ENCODE results near the gene TLR6. TPM values are rescaled to one million over a fixed set of nuclear protein-coding genes. Genes with fewer than 3 reads are reported as not detected.
A peak's percentile ranks its signal among the peaks of the same experiment; 100 is the strongest.

TLR6 gene
- total and polyA plus RNA-seq, 10 of the 15 experiments (the other 5 are each of a cell fraction or from before 2014, with no cell fraction given), result 1.1 to 49.4 (median 12.5) TPM

DNA sequence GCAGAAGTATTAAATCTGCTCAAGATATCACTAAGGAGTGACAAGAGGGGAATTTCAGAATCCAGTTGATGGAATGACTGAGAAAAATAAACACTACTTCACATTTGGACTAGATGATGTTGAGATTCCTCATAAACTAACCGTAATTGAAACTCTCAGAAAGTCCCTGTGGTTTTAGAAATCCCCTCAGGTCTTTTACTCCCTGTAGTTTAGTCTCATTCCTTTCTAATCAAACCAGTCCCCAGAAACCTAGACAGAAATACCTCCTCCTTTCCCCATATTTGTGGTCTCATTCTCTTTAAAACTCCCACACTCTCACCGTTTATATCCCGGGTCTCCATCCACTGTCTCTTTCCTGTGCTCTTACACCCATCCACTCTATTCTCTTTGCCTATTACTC lies 37.0 kb downstream of the TLR6 start (continued):
- TF ChIP-seq, protein P1, sequence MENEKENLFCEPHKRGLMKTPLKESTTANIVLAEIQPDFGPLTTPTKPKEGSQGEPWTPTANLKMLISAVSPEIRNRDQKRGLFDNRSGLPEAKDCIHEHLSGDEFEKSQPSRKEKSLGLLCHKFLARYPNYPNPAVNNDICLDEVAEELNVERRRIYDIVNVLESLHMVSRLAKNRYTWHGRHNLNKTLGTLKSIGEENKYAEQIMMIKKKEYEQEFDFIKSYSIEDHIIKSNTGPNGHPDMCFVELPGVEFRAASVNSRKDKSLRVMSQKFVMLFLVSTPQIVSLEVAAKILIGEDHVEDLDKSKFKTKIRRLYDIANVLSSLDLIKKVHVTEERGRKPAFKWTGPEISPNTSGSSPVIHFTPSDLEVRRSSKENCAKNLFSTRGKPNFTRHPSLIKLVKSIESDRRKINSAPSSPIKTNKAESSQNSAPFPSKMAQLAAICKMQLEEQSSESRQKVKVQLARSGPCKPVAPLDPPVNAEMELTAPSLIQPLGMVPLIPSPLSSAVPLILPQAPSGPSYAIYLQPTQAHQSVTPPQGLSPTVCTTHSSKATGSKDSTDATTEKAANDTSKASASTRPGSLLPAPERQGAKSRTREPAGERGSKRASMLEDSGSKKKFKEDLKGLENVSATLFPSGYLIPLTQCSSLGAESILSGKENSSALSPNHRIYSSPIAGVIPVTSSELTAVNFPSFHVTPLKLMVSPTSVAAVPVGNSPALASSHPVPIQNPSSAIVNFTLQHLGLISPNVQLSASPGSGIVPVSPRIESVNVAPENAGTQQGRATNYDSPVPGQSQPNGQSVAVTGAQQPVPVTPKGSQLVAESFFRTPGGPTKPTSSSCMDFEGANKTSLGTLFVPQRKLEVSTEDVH (IDR thresholded peaks at IDR 0.05; ENCODE audit: low read depth, partially characterized antibody), result no peak
- TF ChIP-seq HCFC1 (IDR thresholded peaks at IDR 0.05; ENCODE audit: low read length), result no peak
- no peak for TF ChIP-seq ZZZ3 (IDR thresholded peaks at IDR 0.05; ENCODE audit: control insufficient read depth, insufficient read length, low read depth)
- TF ChIP-seq, protein P2, sequence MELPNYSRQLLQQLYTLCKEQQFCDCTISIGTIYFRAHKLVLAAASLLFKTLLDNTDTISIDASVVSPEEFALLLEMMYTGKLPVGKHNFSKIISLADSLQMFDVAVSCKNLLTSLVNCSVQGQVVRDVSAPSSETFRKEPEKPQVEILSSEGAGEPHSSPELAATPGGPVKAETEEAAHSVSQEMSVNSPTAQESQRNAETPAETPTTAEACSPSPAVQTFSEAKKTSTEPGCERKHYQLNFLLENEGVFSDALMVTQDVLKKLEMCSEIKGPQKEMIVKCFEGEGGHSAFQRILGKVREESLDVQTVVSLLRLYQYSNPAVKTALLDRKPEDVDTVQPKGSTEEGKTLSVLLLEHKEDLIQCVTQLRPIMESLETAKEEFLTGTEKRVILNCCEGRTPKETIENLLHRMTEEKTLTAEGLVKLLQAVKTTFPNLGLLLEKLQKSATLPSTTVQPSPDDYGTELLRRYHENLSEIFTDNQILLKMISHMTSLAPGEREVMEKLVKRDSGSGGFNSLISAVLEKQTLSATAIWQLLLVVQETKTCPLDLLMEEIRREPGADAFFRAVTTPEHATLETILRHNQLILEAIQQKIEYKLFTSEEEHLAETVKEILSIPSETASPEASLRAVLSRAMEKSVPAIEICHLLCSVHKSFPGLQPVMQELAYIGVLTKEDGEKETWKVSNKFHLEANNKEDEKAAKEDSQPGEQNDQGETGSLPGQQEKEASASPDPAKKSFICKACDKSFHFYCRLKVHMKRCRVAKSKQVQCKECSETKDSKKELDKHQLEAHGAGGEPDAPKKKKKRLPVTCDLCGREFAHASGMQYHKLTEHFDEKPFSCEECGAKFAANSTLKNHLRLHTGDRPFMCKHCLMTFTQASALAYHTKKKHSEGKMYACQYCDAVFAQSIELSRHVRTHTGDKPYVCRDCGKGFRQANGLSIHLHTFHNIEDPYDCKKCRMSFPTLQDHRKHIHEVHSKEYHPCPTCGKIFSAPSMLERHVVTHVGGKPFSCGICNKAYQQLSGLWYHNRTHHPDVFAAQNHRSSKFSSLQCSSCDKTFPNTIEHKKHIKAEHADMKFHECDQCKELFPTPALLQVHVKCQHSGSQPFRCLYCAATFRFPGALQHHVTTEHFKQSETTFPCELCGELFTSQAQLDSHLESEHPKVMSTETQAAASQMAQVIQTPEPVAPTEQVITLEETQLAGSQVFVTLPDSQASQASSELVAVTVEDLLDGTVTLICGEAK (IDR thresholded peaks at IDR 0.05; ENCODE audit: borderline replicate concordance), result no peak
- TF ChIP-seq, protein P3, sequence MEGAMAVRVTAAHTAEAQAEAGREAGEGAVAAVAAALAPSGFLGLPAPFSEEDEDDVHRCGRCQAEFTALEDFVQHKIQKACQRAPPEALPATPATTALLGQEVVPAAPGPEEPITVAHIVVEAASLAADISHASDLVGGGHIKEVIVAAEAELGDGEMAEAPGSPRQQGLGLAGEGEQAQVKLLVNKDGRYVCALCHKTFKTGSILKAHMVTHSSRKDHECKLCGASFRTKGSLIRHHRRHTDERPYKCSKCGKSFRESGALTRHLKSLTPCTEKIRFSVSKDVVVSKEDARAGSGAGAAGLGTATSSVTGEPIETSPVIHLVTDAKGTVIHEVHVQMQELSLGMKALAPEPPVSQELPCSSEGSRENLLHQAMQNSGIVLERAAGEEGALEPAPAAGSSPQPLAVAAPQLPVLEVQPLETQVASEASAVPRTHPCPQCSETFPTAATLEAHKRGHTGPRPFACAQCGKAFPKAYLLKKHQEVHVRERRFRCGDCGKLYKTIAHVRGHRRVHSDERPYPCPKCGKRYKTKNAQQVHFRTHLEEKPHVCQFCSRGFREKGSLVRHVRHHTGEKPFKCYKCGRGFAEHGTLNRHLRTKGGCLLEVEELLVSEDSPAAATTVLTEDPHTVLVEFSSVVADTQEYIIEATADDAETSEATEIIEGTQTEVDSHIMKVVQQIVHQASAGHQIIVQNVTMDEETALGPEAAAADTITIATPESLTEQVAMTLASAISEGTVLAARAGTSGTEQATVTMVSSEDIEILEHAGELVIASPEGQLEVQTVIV (IDR thresholded peaks at IDR 0.05; ENCODE audit: borderline replicate concordance, partially characterized antibody), result no peak
- no peak; the same call in 1 of the 2 replicates for TF ChIP-seq SMC3 (IDR thresholded peaks at IDR 0.05; ENCODE audit: borderline replicate concordance, low read length)
- TF ChIP-seq POLR2A (IDR thresholded peaks at IDR 0.05; ENCODE audit: low read depth, low read length), result no peak
- no peak for TF ChIP-seq SRF (IDR thresholded peaks at IDR 0.05; ENCODE audit: low read depth in 2 of 2, low read length in 2 of 2)
- no peak for TF ChIP-seq PAX8 (IDR thresholded peaks at IDR 0.05)
- TF ChIP-seq, protein P4, sequence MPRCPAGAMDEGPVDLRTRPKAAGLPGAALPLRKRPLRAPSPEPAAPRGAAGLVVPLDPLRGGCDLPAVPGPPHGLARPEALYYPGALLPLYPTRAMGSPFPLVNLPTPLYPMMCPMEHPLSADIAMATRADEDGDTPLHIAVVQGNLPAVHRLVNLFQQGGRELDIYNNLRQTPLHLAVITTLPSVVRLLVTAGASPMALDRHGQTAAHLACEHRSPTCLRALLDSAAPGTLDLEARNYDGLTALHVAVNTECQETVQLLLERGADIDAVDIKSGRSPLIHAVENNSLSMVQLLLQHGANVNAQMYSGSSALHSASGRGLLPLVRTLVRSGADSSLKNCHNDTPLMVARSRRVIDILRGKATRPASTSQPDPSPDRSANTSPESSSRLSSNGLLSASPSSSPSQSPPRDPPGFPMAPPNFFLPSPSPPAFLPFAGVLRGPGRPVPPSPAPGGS (IDR thresholded peaks at IDR 0.05; ENCODE audit: borderline replicate concordance, insufficient read depth, low read depth, low read length, poor library complexity, severe bottlenecking), result peak; percentile 83
- no peak for TF ChIP-seq JUND (IDR thresholded peaks at IDR 0.05; ENCODE audit: low read depth, low read length)
- no peak for TF ChIP-seq DPF2 (IDR thresholded peaks at IDR 0.05)
- no peak for TF ChIP-seq FOXK2 (IDR thresholded peaks at IDR 0.05)
- TF ChIP-seq RELA (IDR thresholded peaks at IDR 0.05; ENCODE audit: borderline replicate concordance, partially characterized antibody), result peak; percentile 84
- TF ChIP-seq, protein P5, sequence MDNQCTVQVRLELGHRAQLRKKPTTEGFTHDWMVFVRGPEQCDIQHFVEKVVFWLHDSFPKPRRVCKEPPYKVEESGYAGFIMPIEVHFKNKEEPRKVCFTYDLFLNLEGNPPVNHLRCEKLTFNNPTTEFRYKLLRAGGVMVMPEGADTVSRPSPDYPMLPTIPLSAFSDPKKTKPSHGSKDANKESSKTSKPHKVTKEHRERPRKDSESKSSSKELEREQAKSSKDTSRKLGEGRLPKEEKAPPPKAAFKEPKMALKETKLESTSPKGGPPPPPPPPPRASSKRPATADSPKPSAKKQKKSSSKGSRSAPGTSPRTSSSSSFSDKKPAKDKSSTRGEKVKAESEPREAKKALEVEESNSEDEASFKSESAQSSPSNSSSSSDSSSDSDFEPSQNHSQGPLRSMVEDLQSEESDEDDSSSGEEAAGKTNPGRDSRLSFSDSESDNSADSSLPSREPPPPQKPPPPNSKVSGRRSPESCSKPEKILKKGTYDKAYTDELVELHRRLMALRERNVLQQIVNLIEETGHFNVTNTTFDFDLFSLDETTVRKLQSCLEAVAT (IDR thresholded peaks at IDR 0.05), result peak; percentile 87; the same call in 1 of the 2 replicates
- no peak for TF ChIP-seq KDM1A (IDR thresholded peaks at IDR 0.05; ENCODE audit: borderline replicate concordance)
- TF ChIP-seq RCOR1 (conservative IDR thresholded peaks at IDR 0.05; ENCODE audit: low read depth, low read length), result no peak
- peak; percentile 69 for TF ChIP-seq BCL11A (IDR thresholded peaks at IDR 0.05; ENCODE audit: low read depth, low read length)
- TF ChIP-seq ZNF274 (IDR thresholded peaks at IDR 0.05; ENCODE audit: insufficient read depth, insufficient read length), result no peak
- no peak for TF ChIP-seq SMARCA5 (IDR thresholded peaks at IDR 0.05)
